Neural progenitor cell (in vitro differentiated cells): ENCODE data around the gene ZFTA.

ENCODE experiments used
- EZH2 ChIP-seq: fragments of 200-600 bp; sonication (generic); IDR thresholded peaks from 2 replicates; pipeline ENCODE4 v1.6.1; 2017; ENCODE audit warnings: antibody characterized with exemption, mild to moderate bottlenecking, moderate library complexity
- EZH2phosphoT487 ChIP-seq: fragments of 200-600 bp; sonication (generic); IDR thresholded peaks from 2 replicates; pipeline ENCODE4 v1.6.1; 2017; ENCODE audit warnings: antibody characterized with exemption
- TF ChIP-seq, protein P1 (sequence below): fragments of 200-600 bp; sonication (generic); IDR thresholded peaks from 2 replicates; pipeline ENCODE4 v1.5.1; 2017; ENCODE audit warnings: antibody characterized with exemption, mild to moderate bottlenecking

DNA sequence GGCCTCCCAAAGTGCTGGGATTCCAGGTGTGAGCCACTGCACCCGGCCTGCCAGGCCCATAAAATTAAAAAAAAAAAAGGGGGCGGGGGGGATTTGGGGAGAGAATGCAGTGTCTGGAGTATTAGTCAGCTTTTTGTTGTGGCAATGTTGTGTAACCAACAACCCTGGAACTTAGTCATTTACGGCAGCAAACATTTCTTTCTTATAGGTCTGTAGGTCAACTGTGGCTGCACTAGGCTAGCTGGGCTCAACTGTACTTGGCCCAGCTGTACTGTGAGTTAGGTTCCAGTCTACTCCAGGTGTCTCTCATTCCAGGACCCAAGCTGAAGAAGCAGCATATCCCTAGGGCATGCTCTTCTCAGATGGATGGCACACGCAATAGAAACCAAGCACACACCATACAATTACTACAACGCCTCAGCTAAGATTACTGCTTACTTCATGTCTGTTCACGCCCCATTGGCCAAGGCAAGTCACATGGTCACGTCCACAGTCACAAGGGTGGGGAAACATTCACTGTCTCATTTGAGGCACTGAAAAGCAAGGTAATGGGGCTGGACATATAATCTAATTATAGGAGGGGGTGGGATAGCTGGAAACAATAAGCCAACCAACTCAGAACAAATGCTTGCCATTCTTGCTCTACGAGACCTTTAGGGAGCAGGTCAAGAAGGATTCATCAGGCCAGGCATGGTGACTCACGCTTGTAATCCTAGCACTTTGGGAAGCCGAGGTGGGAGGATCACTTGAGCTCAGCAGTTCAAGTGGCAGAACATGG, 34.3 kb upstream of the ZFTA start:
- TF ChIP-seq EZH2 (no peak), EZH2phosphoT487 (no peak)
- TF ChIP-seq, protein P1, sequence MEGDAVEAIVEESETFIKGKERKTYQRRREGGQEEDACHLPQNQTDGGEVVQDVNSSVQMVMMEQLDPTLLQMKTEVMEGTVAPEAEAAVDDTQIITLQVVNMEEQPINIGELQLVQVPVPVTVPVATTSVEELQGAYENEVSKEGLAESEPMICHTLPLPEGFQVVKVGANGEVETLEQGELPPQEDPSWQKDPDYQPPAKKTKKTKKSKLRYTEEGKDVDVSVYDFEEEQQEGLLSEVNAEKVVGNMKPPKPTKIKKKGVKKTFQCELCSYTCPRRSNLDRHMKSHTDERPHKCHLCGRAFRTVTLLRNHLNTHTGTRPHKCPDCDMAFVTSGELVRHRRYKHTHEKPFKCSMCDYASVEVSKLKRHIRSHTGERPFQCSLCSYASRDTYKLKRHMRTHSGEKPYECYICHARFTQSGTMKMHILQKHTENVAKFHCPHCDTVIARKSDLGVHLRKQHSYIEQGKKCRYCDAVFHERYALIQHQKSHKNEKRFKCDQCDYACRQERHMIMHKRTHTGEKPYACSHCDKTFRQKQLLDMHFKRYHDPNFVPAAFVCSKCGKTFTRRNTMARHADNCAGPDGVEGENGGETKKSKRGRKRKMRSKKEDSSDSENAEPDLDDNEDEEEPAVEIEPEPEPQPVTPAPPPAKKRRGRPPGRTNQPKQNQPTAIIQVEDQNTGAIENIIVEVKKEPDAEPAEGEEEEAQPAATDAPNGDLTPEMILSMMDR = no peak
